ENCODE results near the gene FCER1G.

GRCh38 chr1:161251579-161251978, 36.5 kb downstream of the FCER1G start:
- TF ChIP-seq EZH2 (IDR thresholded peaks at IDR 0.05; ENCODE audit: low read depth), result no peak
- no peak for TF ChIP-seq CTCF (conservative IDR thresholded peaks at IDR 0.05)

All from PC-9 (cell line).